ENCODE data around the gene SLC39A13. TPM values are rescaled to one million over a fixed set of nuclear protein-coding genes. Genes with fewer than 3 reads are reported as not detected.

SLC39A13 gene
- total RNA-seq, 1 experiment from 2014 or later, result 50.2 TPM

- no peak overlapping the region for H3K27ac ChIP-seq (ENCODE audit: low read length)
- intact Hi-C loops (cut with micrococcal nuclease; ENCODE audit: unreplicated experiment), result no loop called here
- DNase-seq (ENCODE audit: low read depth, low spot score) (no peak), ATAC-seq (no peak)
- H3K36me3 ChIP-seq (ENCODE audit: control insufficient read depth, insufficient read depth, low read length), result no peaks in the 10 kb centered on the region
- POLR2A ChIA-PET, result no interaction called here
- CTCF ChIA-PET, result interaction anchor here (0.7 to 0.9 kb wide), 2 partner anchors 19 to 43 kb away, joined by 4 to 7 read pairs; no protein-coding TSS in a partner anchor
- TF ChIP-seq CTCF (IDR thresholded peaks at IDR 0.05), result no peak
- no peak for TF ChIP-seq REST (IDR thresholded peaks at IDR 0.05; ENCODE audit: insufficient read depth in 1 of 2, low read depth in 2 of 2, low read length in 1 of 2)
- TF ChIP-seq TCF7L2 (IDR thresholded peaks at IDR 0.05; ENCODE audit: low read depth, low read length), result no peak
- TF ChIP-seq POLR2AphosphoS5 (IDR thresholded peaks at IDR 0.05; ENCODE audit: low read depth, low read length), result no peak
- no peak for TF ChIP-seq SIN3A (IDR thresholded peaks at IDR 0.05; ENCODE audit: borderline replicate concordance, insufficient read depth, low read depth, low read length)
- H3K27me3 ChIP-seq (ENCODE audit: control insufficient read depth, insufficient read depth, low read length), result no peaks in the 10 kb centered on the region
- in situ Hi-C loops (cut with HindIII; ENCODE audit: low pct_unique_long_range_greater_than_20kb, low sequenced_read_pairs), result no loop called here
- BruUV-seq (replicated peaks), result no TSS peak
- no peak overlapping the region for H3K4me3 ChIP-seq (ENCODE audit: low read depth in 2 of 2, low read length in 2 of 2)
- no peaks in the 10 kb centered on the region for H3K9me3 ChIP-seq (ENCODE audit: control insufficient read depth, insufficient read depth, low read depth, low read length)
- H3K4me1 ChIP-seq (ENCODE audit: control insufficient read depth, insufficient read depth, low read length), result no peaks in the 10 kb centered on the region; the same call in 1 of the 2 replicates
Observed at GRCh38 chr11:47392546-47393162, 15.7 kb upstream of the SLC39A13 start.

GRCh38 chr11:47393163-47394049, 15.0 kb upstream of the SLC39A13 start:
- Histone ChIP-seq H3K36me3 (ENCODE audit: control insufficient read depth, insufficient read depth, low read length) (no peaks in the 10 kb centered on the region), H3K27ac (ENCODE audit: low read length) (no peak overlapping the region), H3K27me3 (ENCODE audit: control insufficient read depth, insufficient read depth, low read length) (no peaks in the 10 kb centered on the region), H3K9me3 (ENCODE audit: control insufficient read depth, insufficient read depth, low read depth, low read length) (no peaks in the 10 kb centered on the region), H3K4me3 (ENCODE audit: low read depth in 2 of 2, low read length in 2 of 2) (no peak overlapping the region), H3K4me1 (ENCODE audit: control insufficient read depth, insufficient read depth, low read length) (no peaks in the 10 kb centered on the region; the same call in 1 of the 2 replicates)
- no TSS peak for BruUV-seq (replicated peaks)
- ChIA-PET CTCF (interaction anchor here (0.7 kb wide), 1 partner anchor 43 kb away, joined by 4 read pairs; no protein-coding TSS in a partner anchor), POLR2A (no interaction called here)
- ATAC-seq, result 0 out of 2 replicates have a peak, but pooled peaks have one; percentile 34
- no peak for DNase-seq (ENCODE audit: low read depth, low spot score)
- intact Hi-C loops (cut with micrococcal nuclease; ENCODE audit: unreplicated experiment), result no loop called here
- in situ Hi-C loops (cut with HindIII; ENCODE audit: low pct_unique_long_range_greater_than_20kb, low sequenced_read_pairs), result no loop called here
- no peak for TF ChIP-seq REST (IDR thresholded peaks at IDR 0.05; ENCODE audit: insufficient read depth in 1 of 2, low read depth in 2 of 2, low read length in 1 of 2)
- TF ChIP-seq TCF7L2 (IDR thresholded peaks at IDR 0.05; ENCODE audit: low read depth, low read length), result no peak
- no peak for TF ChIP-seq SIN3A (IDR thresholded peaks at IDR 0.05; ENCODE audit: borderline replicate concordance, insufficient read depth, low read depth, low read length)
- no peak for TF ChIP-seq CTCF (IDR thresholded peaks at IDR 0.05)
- TF ChIP-seq POLR2AphosphoS5 (IDR thresholded peaks at IDR 0.05; ENCODE audit: low read depth, low read length), result no peak
